Mesenchymal stem cell (in vitro differentiated cells and primary cell): ENCODE measurements around the gene TTC38.
A peak's percentile ranks its signal among the peaks of the same experiment; 100 is the strongest.

ENCODE experiments used
- DNase-seq: peaks from one replicate; pipeline ENCODE4 v3.0.0-alpha.2; 2013
- H2AFZ ChIP-seq: one replicate; pipeline ENCODE4 v1.6.1; 2013; ENCODE audit warnings: low read depth, mild to moderate bottlenecking, control low read depth, inconsistent platforms, low read length, moderate library complexity
- H2AK5ac ChIP-seq: 2 replicates; pipeline ENCODE4 v1.6.1; 2013; ENCODE audit warnings: low read length, moderate library complexity, mild to moderate bottlenecking, inconsistent platforms; ENCODE audit not compliant: severe bottlenecking
- H2BK120ac ChIP-seq: one replicate; pipeline ENCODE4 v1.6.1; 2013; ENCODE audit warnings: low read depth, mild to moderate bottlenecking, inconsistent platforms, low read length, moderate library complexity
- H2BK12ac ChIP-seq, 2 experiments: one replicate each; pipeline ENCODE4 v1.6.1; 2013; ENCODE audit warnings: inconsistent platforms in 2 of 2, low read length in 2 of 2, mild to moderate bottlenecking in 2 of 2, moderate library complexity in 2 of 2, control low read depth in 1 of 2
- H2BK15ac ChIP-seq: one replicate; pipeline ENCODE4 v1.6.1; 2013; ENCODE audit warnings: mild to moderate bottlenecking, low read depth, inconsistent platforms; ENCODE audit not compliant: poor library complexity, severe bottlenecking
- H2BK5ac ChIP-seq: 2 replicates; pipeline ENCODE4 v1.6.1; 2013; ENCODE audit warnings: low read depth, mild to moderate bottlenecking, low read length, control low read depth, inconsistent platforms; ENCODE audit not compliant: poor library complexity, severe bottlenecking
- H3K14ac ChIP-seq, 2 experiments: one replicate each; pipeline ENCODE4 v1.6.1; 2013; ENCODE audit warnings: inconsistent platforms in 2 of 2, low read length in 2 of 2, control low read depth in 1 of 2, mild to moderate bottlenecking in 1 of 2, moderate library complexity in 1 of 2
- H3K18ac ChIP-seq, 2 experiments: one replicate each; pipeline ENCODE4 v1.6.1; 2013; ENCODE audit warnings: inconsistent platforms in 2 of 2, low read length in 2 of 2, control low read depth in 1 of 2, low read depth in 1 of 2, mild to moderate bottlenecking in 1 of 2
- H3K23ac ChIP-seq, 2 experiments: one replicate each; pipeline ENCODE4 v1.6.1; 2013; ENCODE audit warnings: inconsistent platforms in 2 of 2, low read length in 2 of 2, mild to moderate bottlenecking in 2 of 2, moderate library complexity in 2 of 2, control low read depth in 1 of 2
- H3K27ac ChIP-seq: 2 replicates; pipeline ENCODE4 v1.5.1; 2013; ENCODE audit warnings: mild to moderate bottlenecking, moderate library complexity, low read length, control low read depth, inconsistent platforms; ENCODE audit not compliant: poor library complexity, severe bottlenecking
- H3K27me3 ChIP-seq, 2 experiments: 2 replicates each; pipeline versions ENCODE4 v1.6.1 to v1.7.0; 2013; ENCODE audit warnings: low read length in 2 of 2, mild to moderate bottlenecking in 2 of 2, moderate library complexity in 2 of 2, control low read depth in 1 of 2, inconsistent platforms in 1 of 2; ENCODE audit not compliant: control insufficient read depth in 1 of 2, insufficient read depth in 1 of 2
- H3K36me3 ChIP-seq, 2 experiments: 2 replicates each; pipeline versions ENCODE4 v1.6.1 to v1.7.0; 2013; ENCODE audit warnings: low read length in 2 of 2, control low read depth in 1 of 2, inconsistent platforms in 1 of 2, low read depth in 1 of 2, mild to moderate bottlenecking in 1 of 2; ENCODE audit not compliant: insufficient read depth in 2 of 2, control insufficient read depth in 1 of 2
- H3K4ac ChIP-seq, 2 experiments: one replicate each; pipeline ENCODE4 v1.6.1; 2013; ENCODE audit warnings: inconsistent platforms in 2 of 2, low read length in 2 of 2, mild to moderate bottlenecking in 2 of 2, moderate library complexity in 2 of 2, control low read depth in 1 of 2, low read depth in 1 of 2
- H3K4me1 ChIP-seq: 2 replicates; pipeline ENCODE4 v1.6.1; 2013; ENCODE audit warnings: low read depth, low read length, control low read depth; ENCODE audit not compliant: control insufficient read depth, insufficient read depth
- H3K4me2 ChIP-seq: 2 replicates; pipeline ENCODE4 v1.6.1; 2013; ENCODE audit warnings: low read length, mild to moderate bottlenecking, inconsistent platforms; ENCODE audit not compliant: poor library complexity, severe bottlenecking
- H3K4me3 ChIP-seq, 2 experiments: 2 replicates each; pipeline versions ENCODE4 v1.5.1 to v1.7.0; 2013; ENCODE audit warnings: low read length in 2 of 2, mild to moderate bottlenecking in 2 of 2, control low read depth in 1 of 2, low read depth in 1 of 2; ENCODE audit not compliant: insufficient read depth in 1 of 2
- H3K79me1 ChIP-seq: replicated peaks from 2 replicates; pipeline ENCODE4 v1.6.1; 2013; ENCODE audit warnings: mild to moderate bottlenecking, control low read depth, low read length, inconsistent platforms; ENCODE audit not compliant: poor library complexity, severe bottlenecking
- H3K9ac ChIP-seq: 2 replicates; pipeline ENCODE4 v1.7.0; 2013; ENCODE audit warnings: mild to moderate bottlenecking, low read length, moderate library complexity
- H3K9me3 ChIP-seq: 2 replicates; pipeline ENCODE4 v1.7.0; 2013; ENCODE audit warnings: mild to moderate bottlenecking, low read length; ENCODE audit not compliant: control insufficient read depth
- H4K8ac ChIP-seq: one replicate; pipeline ENCODE4 v1.6.1; 2013; ENCODE audit warnings: inconsistent platforms, mild to moderate bottlenecking, low read length, moderate library complexity
- H4K91ac ChIP-seq: one replicate; pipeline ENCODE4 v1.6.1; 2013; ENCODE audit warnings: mild to moderate bottlenecking, low read length, inconsistent platforms
- WGBS: methylation state at CpG from one replicate; pipeline ENCODE4 v1.1.7; 2013; ENCODE audit warnings: mixed read lengths; 5-methylcytosine and 5-hydroxymethylcytosine counted together

TTC38 gene

DNA sequence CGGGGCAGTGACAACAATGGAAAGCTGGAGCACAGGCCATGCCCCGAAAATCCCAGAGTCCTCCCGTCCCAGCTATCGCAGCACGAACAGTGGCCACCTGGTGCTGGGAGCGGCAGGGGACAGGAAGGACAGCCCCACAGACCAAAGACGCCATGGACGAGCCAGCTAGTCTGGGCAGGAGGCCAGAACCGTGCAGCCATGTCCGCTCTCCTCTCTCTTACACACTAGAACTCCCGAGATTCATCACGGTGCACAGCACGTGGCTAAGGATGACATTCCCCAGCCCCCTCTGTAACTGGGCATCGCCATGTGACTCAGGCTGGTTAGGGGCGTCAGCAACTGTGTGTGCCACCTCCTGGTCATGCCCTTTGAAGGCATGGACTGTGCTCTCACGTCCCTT, 22.3 kb upstream of the TTC38 start:
- no peak overlapping the region for H2AK5ac ChIP-seq
- H3K4me3 ChIP-seq: no peak overlapping the region
- no peak overlapping the region for H2BK120ac ChIP-seq
- no peak overlapping the region for H3K27ac ChIP-seq
- no peak overlapping the region for H4K91ac ChIP-seq
- no peak overlapping the region for H2BK5ac ChIP-seq
- no peak for DNase-seq
- H4K8ac ChIP-seq: no peak overlapping the region
- H3K36me3 ChIP-seq: peaks cover 37 to 41% of the 10 kb centered on the region in 2 experiments
- 95% methylated on average over 16 of the region's 16 CpGs for WGBS
- H3K9me3 ChIP-seq: no peaks in the 10 kb centered on the region
- peaks cover 45% of the 10 kb centered on the region for H3K79me1 ChIP-seq
- H3K4me1 ChIP-seq: peaks cover 15% of the 10 kb centered on the region
- H3K18ac ChIP-seq: no peak overlapping the region
- H3K4me2 ChIP-seq: no peak overlapping the region
- H3K9ac ChIP-seq: no peak overlapping the region
- no peak overlapping the region for H2AFZ ChIP-seq
- no peak overlapping the region for H2BK15ac ChIP-seq
- H3K27me3 ChIP-seq: no peaks in the 10 kb centered on the region
- no peak overlapping the region for H3K4ac ChIP-seq
- H3K14ac ChIP-seq: no peak overlapping the region
- no peak overlapping the region for H3K23ac ChIP-seq
- H2BK12ac ChIP-seq: no peak overlapping the region

DNA sequence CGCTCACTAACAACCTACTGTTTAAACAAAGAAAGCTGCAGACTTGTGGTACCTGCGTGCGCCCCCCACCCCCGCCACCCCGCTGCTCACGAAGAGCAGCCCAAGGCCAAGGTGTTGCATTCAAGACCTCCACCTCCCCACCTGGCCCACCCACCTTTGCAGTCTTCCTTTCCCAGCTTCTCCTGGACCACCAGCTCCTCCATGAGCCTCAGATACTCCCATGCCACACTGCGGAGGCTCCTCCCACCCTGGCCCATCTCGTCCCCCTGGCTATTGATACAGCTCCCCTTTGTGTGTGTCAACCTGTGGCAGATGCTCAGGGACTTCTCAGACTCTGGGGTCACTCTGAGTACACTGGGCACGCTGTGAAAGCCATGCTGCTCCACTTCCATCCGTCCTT, 21.6 kb upstream of the TTC38 start:
- H3K4me1 ChIP-seq: peaks cover 21% of the 10 kb centered on the region
- H3K36me3 ChIP-seq: peaks cover 31 to 41% of the 10 kb centered on the region in 2 experiments
- no peak overlapping the region for H3K23ac ChIP-seq
- no peaks in the 10 kb centered on the region for H3K27me3 ChIP-seq
- no peak overlapping the region for H4K91ac ChIP-seq
- H4K8ac ChIP-seq: no peak overlapping the region
- no peak for DNase-seq
- no peak overlapping the region for H2AFZ ChIP-seq
- no peak overlapping the region for H3K4ac ChIP-seq
- no peak overlapping the region for H3K27ac ChIP-seq
- no peaks in the 10 kb centered on the region for H3K9me3 ChIP-seq
- no peak overlapping the region for H2AK5ac ChIP-seq
- H3K4me2 ChIP-seq: no peak overlapping the region
- H2BK5ac ChIP-seq: no peak overlapping the region
- H3K18ac ChIP-seq: no peak overlapping the region
- H2BK120ac ChIP-seq: no peak overlapping the region
- H2BK15ac ChIP-seq: no peak overlapping the region
- H3K4me3 ChIP-seq: no peak overlapping the region
- WGBS: 95% methylated on average over 10 of the region's 10 CpGs
- H2BK12ac ChIP-seq: no peak overlapping the region
- H3K79me1 ChIP-seq: peaks cover 52% of the 10 kb centered on the region
- no peak overlapping the region for H3K9ac ChIP-seq
- no peak overlapping the region for H3K14ac ChIP-seq

GRCh38 chr22:46247443-46247975, 20.3 kb upstream of the TTC38 start:
- Histone ChIP-seq H4K91ac (no peak overlapping the region), H2BK12ac (no peak overlapping the region), H3K79me1 (peaks cover 52% of the 10 kb centered on the region), H2BK5ac (no peak overlapping the region), H2AFZ (no peak overlapping the region), H3K27ac (no peak overlapping the region), H3K36me3 (peaks cover 27 to 41% of the 10 kb centered on the region in 2 experiments), H3K4me1 (peaks cover 22% of the 10 kb centered on the region), H3K9me3 (no peaks in the 10 kb centered on the region), H2BK15ac (no peak overlapping the region), H2AK5ac (no peak overlapping the region), H3K4ac (no peak overlapping the region), H3K18ac (no peak overlapping the region), H3K14ac (no peak overlapping the region), H3K27me3 (no peaks in the 10 kb centered on the region), H2BK120ac (no peak overlapping the region), H3K4me3 (no peak overlapping the region), H3K23ac (no peak overlapping the region), H4K8ac (no peak overlapping the region), H3K9ac (no peak overlapping the region), H3K4me2 (no peak overlapping the region)
- no peak for DNase-seq
- 94% methylated on average over 2 of the region's 2 CpGs for WGBS

- peaks cover 20% of the 10 kb centered on the region for H3K4me1 ChIP-seq
- H3K27me3 ChIP-seq: no peaks in the 10 kb centered on the region
- H3K4me2 ChIP-seq: peak within 1 kb of the TSS; percentile 97
- peak within 1 kb of the TSS; percentile 85 for H2BK120ac ChIP-seq
- peak within 1 kb of the TSS; percentile 90 for H2BK15ac ChIP-seq
- peaks cover 10 to 26% of the 10 kb centered on the region in 2 experiments for H3K36me3 ChIP-seq
- H4K91ac ChIP-seq: peak within 1 kb of the TSS; percentile 90
- H2BK12ac ChIP-seq: no peak within 1 kb of the TSS
- H3K14ac ChIP-seq: peak within 1 kb of the TSS in 1 of 2 experiments; percentile 99
- H2BK5ac ChIP-seq: peak within 1 kb of the TSS; percentile 83
- peak within 1 kb of the TSS; percentile 7 to 91 for H3K23ac ChIP-seq
- peak within 1 kb of the TSS; percentile 93 to 99 for H3K18ac ChIP-seq
- DNase-seq: peak; percentile 85
- H3K4ac ChIP-seq: peak within 1 kb of the TSS; percentile 84 to 99
- 2% methylated on average over 74 of the region's 89 CpGs for WGBS
- H3K79me1 ChIP-seq: peaks cover 43% of the 10 kb centered on the region
- peak within 1 kb of the TSS; percentile 91 for H3K9ac ChIP-seq
- H3K4me3 ChIP-seq: peak within 1 kb of the TSS; percentile 88 to 94
- peak within 1 kb of the TSS; percentile 96 for H4K8ac ChIP-seq
- peak within 1 kb of the TSS; percentile 55 for H2AK5ac ChIP-seq
- no peaks in the 10 kb centered on the region for H3K9me3 ChIP-seq
- peak within 1 kb of the TSS; percentile 30 for H3K27ac ChIP-seq
- peak within 1 kb of the TSS; percentile 99 for H2AFZ ChIP-seq
Measured at GRCh38 chr22:46250035-46250782, 17.6 kb upstream of the TTC38 start, which contains the start of gene CDPF1. TSS of gene CDPF1 (minus strand) at chr22:46250293. CDS start at chr22:46248284, 2,009 bp downstream.
